C4-2B (cell line): ENCODE measurements around the gene GALNT11.

Source experiments
- H3K27ac ChIP-seq: fragments of 450-650 bp; 2 replicates; pipeline ENCODE4 v1.5.1; 2017
- CTCF ChIP-seq: fragments of 450-650 bp; conservative IDR thresholded peaks from 2 replicates; pipeline ENCODE4 v1.5.1; 2017; ENCODE audit warnings: mild to moderate bottlenecking
- ZFX ChIP-seq: fragments of 450-650 bp; IDR thresholded peaks from 2 replicates; pipeline ENCODE4 v1.6.1; 2017

The GALNT11 gene

GRCh38 chr7:152103066-152103465, 77.6 kb downstream of the GALNT11 start:
- no peak for TF ChIP-seq CTCF
- TF ChIP-seq ZFX, result no peak
- no peak overlapping the region for H3K27ac ChIP-seq

GRCh38 chr7:152103691-152104090, 78.2 kb downstream of the GALNT11 start:
- TF ChIP-seq CTCF, result no peak
- no peak for TF ChIP-seq ZFX
- no peak overlapping the region for H3K27ac ChIP-seq

GRCh38 chr7:152105205-152105604, 79.7 kb downstream of the GALNT11 start:
- TF ChIP-seq ZFX (no peak), CTCF (no peak)
- no peak overlapping the region for H3K27ac ChIP-seq

- H3K27ac ChIP-seq, result no peak overlapping the region
- TF ChIP-seq CTCF (no peak), ZFX (no peak)
Measured at GRCh38 chr7:152106990-152107389, 81.5 kb downstream of the GALNT11 start.

- no peak for TF ChIP-seq ZFX
- TF ChIP-seq CTCF, result no peak
- no peak overlapping the region for H3K27ac ChIP-seq
Measured at GRCh38 chr7:152107945-152108344, 82.5 kb downstream of the GALNT11 start.

GRCh38 chr7:152108359-152108758, 82.9 kb downstream of the GALNT11 start:
- TF ChIP-seq CTCF (no peak), ZFX (no peak)
- H3K27ac ChIP-seq, result no peak overlapping the region

GRCh38 chr7:152112829-152113228, 87.4 kb downstream of the GALNT11 start:
- TF ChIP-seq ZFX, result no peak
- no peak for TF ChIP-seq CTCF
- no peak overlapping the region for H3K27ac ChIP-seq
